ENCODE measurements around the gene CMPK2. TPM values are rescaled to one million over a fixed set of nuclear protein-coding genes. Genes with fewer than 3 reads are reported as not detected.

The CMPK2 gene
- total RNA-seq, 1 donor from 2014 or later: 0.49 TPM

DNA sequence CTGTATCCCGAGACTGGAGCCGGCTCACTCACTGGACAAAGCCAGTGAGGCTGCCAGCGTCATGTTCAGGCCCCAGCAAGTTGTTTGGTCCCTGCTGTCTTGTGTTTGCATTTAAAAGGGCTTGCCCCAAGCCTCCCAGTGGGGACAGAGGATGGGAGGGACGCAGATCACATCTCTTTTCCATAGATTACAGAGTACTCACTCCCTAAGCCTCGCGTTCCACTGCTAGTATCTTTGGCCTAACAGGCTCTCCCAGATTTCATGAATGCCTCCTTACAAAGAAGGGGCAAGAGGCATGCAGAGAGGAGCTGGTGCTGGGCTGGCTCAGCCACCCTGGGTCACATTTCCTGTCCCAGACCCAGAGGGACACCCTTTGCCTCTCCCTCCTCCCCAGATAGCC lies 59.1 kb downstream of the CMPK2 start:
- no peak overlapping the region for H3K27ac Mint-ChIP-seq (ENCODE audit: unreplicated experiment)

DNA sequence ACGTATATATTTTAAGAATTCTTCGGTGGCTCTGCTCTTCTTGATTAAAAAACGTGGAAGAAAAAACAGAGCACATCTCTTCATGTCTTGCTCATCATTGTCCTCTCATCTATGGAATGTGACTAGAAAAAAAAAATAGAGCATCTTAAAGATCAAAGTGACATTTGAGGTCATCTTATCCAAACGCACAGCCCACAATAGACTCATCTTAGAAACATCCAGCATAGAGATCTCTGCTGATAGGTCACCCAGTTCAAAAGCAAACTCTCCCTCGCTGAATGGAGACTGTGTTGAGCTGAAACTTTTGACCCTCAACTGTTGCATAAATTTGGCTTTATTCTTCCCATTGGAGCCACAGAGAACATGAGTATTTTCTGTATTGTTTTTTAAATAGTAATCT lies 65.2 kb downstream of the CMPK2 start:
- H3K9me3 Mint-ChIP-seq (ENCODE audit: unreplicated experiment): peaks cover 5% of the 10 kb centered on the region

More for the DNA sequence above, 59.1 kb downstream of the CMPK2 start:
- no peak overlapping the region for H3K4me3 Mint-ChIP-seq (ENCODE audit: unreplicated experiment)
- no peaks in the 10 kb centered on the region for H3K36me3 Mint-ChIP-seq (ENCODE audit: low read depth, unreplicated experiment)
- peaks cover 11% of the 10 kb centered on the region for H3K9me3 Mint-ChIP-seq (ENCODE audit: unreplicated experiment)
- no peak for DNase-seq (ENCODE audit: low spot score)
- TF ChIP-seq, protein P1, sequence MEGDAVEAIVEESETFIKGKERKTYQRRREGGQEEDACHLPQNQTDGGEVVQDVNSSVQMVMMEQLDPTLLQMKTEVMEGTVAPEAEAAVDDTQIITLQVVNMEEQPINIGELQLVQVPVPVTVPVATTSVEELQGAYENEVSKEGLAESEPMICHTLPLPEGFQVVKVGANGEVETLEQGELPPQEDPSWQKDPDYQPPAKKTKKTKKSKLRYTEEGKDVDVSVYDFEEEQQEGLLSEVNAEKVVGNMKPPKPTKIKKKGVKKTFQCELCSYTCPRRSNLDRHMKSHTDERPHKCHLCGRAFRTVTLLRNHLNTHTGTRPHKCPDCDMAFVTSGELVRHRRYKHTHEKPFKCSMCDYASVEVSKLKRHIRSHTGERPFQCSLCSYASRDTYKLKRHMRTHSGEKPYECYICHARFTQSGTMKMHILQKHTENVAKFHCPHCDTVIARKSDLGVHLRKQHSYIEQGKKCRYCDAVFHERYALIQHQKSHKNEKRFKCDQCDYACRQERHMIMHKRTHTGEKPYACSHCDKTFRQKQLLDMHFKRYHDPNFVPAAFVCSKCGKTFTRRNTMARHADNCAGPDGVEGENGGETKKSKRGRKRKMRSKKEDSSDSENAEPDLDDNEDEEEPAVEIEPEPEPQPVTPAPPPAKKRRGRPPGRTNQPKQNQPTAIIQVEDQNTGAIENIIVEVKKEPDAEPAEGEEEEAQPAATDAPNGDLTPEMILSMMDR (IDR thresholded peaks at IDR 0.05; ENCODE audit: unreplicated experiment): no peak
- peaks cover 7% of the 10 kb centered on the region for H3K27me3 Mint-ChIP-seq (ENCODE audit: unreplicated experiment)
- H3K4me1 Mint-ChIP-seq (ENCODE audit: unreplicated experiment): no peaks in the 10 kb centered on the region

More for the DNA sequence above, 65.2 kb downstream of the CMPK2 start:
- H3K36me3 Mint-ChIP-seq (ENCODE audit: low read depth, unreplicated experiment): no peaks in the 10 kb centered on the region
- no peak overlapping the region for H3K27ac Mint-ChIP-seq (ENCODE audit: unreplicated experiment)
- no peak for DNase-seq (ENCODE audit: low spot score)
- H3K27me3 Mint-ChIP-seq (ENCODE audit: unreplicated experiment): peaks cover 5% of the 10 kb centered on the region
- H3K4me3 Mint-ChIP-seq (ENCODE audit: unreplicated experiment): no peak overlapping the region
- no peaks in the 10 kb centered on the region for H3K4me1 Mint-ChIP-seq (ENCODE audit: unreplicated experiment)
- TF ChIP-seq, protein P1 (IDR thresholded peaks at IDR 0.05; ENCODE audit: unreplicated experiment): no peak

Other genes with a start within 250 kb of the CMPK2 start
- 0.28 TPM for gene RSAD2, start 11.9 kb upstream of the CMPK2 start, total RNA-seq (ENCODE audit: unreplicated experiment)
- 81.3 TPM for gene RNF144A, start 51.5 kb upstream of the CMPK2 start, total RNA-seq (ENCODE audit: unreplicated experiment)

Measured in endothelial cell (in vitro differentiated cells).